NCI-H1694 treated with DMSO at 0.1 percent for 48 hours (cell line): ENCODE data around the gene FBLN2.

Experiments used
- DNase-seq: peaks from one replicate; lab custom pipeline; 2025; lab: John Stamatoyannopoulos, UW

Gene FBLN2

GRCh38 chr3:13605555-13605954, 56.6 kb downstream of the FBLN2 start:
- DNase-seq = no peak

- DNase-seq = no peak
Measured at GRCh38 chr3:13607821-13608597, 59.1 kb downstream of the FBLN2 start.

GRCh38 chr3:13608969-13609725, 60.2 kb downstream of the FBLN2 start:
- DNase-seq = no peak

- no peak for DNase-seq
Measured at GRCh38 chr3:13610006-13610570, 61.2 kb downstream of the FBLN2 start.

GRCh38 chr3:13611221-13611620, 62.3 kb downstream of the FBLN2 start:
- DNase-seq = no peak

- no peak for DNase-seq
Measured at GRCh38 chr3:13612829-13613228, 63.9 kb downstream of the FBLN2 start.

- DNase-seq = no peak
Measured at GRCh38 chr3:13613343-13614190, 64.6 kb downstream of the FBLN2 start.

- DNase-seq = no peak
Measured at GRCh38 chr3:13614607-13615006, 65.7 kb downstream of the FBLN2 start.

GRCh38 chr3:13615019-13615528, 66.1 kb downstream of the FBLN2 start:
- DNase-seq = no peak

GRCh38 chr3:13616359-13616758, 67.4 kb downstream of the FBLN2 start:
- no peak for DNase-seq

GRCh38 chr3:13617097-13617738, 68.3 kb downstream of the FBLN2 start:
- no peak for DNase-seq

GRCh38 chr3:13617981-13618380, 69.1 kb downstream of the FBLN2 start:
- DNase-seq = no peak

GRCh38 chr3:13618836-13619235, 69.9 kb downstream of the FBLN2 start:
- no peak for DNase-seq

GRCh38 chr3:13619661-13620230, 70.8 kb downstream of the FBLN2 start:
- no peak for DNase-seq

- DNase-seq = no peak
Measured at GRCh38 chr3:13620281-13620680, 71.4 kb downstream of the FBLN2 start.

- no peak for DNase-seq
Measured at GRCh38 chr3:13620776-13621365, 71.9 kb downstream of the FBLN2 start.

- DNase-seq = no peak
Measured at GRCh38 chr3:13621381-13622221, 72.7 kb downstream of the FBLN2 start.

- no peak for DNase-seq
Measured at GRCh38 chr3:13622356-13622755, 73.4 kb downstream of the FBLN2 start.

- no peak for DNase-seq
Measured at GRCh38 chr3:13623101-13623654, 74.3 kb downstream of the FBLN2 start.
